GM21390 (cell line): ENCODE data around the gene FEV.
A peak's percentile ranks its signal among the peaks of the same experiment; 100 is the strongest.

Experiments
- ATAC-seq: cut with Tn5 transposase; IDR thresholded peaks from one replicate; pipeline ENCODE4 v1.9.1; 2021; ENCODE audit not compliant: unreplicated experiment

Gene FEV

GRCh38 chr2:219017201-219017931 lies 32.4 kb upstream of the FEV start:
- no peak for ATAC-seq

- no peak for ATAC-seq
Measured at GRCh38 chr2:219016721-219017120, 31.7 kb upstream of the FEV start.

GRCh38 chr2:219010873-219011272 lies 25.9 kb upstream of the FEV start:
- no peak for ATAC-seq

DNA sequence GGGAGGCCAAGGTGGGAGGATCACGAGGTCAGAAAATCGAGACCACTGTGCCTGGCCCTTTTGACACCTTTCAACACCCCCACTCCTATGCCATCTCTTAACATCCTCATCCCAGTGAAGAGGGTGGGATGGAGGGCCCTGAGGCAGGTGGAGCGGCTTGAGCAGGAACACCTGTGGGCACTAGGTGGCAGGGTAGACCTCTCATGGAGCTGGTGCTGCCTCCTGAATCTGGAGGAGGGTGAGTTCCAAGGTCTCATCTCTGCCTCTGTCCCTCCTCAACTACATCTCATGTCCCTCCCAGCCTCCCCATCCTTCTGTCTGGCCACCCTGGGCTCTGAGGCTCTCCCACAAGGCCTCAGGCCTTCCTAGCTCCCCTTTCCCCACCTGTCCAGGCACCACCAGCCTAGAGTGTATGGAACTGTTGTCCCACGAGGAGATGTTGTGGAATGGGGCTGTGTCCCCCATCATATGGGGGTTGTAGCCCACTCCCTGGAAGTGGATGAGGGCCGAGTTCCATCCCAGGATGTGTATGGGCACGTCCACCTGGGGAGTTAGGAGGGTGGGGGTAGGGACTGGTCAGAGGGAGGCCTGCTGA lies 25.3 kb upstream of the FEV start:
- no peak for ATAC-seq

GRCh38 chr2:219009294-219009693 lies 24.3 kb upstream of the FEV start:
- ATAC-seq, result no peak

- ATAC-seq, result no peak
Measured at GRCh38 chr2:219003979-219004378, 19.0 kb upstream of the FEV start.

DNA sequence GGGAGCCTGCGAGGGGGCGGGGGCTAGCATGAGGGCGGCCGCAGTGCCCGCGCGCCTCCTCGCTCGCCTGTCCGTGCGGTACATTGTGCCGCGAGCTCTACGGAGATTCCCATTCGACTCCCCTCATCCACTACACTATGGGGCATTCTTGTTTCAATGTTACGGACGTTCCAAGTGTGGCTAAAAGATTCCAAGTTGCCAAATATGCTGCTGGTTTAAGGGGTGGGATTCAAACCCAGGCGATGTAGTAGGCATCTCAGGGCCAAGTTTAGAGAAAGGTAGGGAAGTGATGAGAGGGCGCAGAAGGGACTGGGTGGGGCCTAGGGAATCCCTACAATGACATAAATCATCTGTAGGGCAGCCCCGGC lies 18.3 kb upstream of the FEV start:
- ATAC-seq, result no peak

DNA sequence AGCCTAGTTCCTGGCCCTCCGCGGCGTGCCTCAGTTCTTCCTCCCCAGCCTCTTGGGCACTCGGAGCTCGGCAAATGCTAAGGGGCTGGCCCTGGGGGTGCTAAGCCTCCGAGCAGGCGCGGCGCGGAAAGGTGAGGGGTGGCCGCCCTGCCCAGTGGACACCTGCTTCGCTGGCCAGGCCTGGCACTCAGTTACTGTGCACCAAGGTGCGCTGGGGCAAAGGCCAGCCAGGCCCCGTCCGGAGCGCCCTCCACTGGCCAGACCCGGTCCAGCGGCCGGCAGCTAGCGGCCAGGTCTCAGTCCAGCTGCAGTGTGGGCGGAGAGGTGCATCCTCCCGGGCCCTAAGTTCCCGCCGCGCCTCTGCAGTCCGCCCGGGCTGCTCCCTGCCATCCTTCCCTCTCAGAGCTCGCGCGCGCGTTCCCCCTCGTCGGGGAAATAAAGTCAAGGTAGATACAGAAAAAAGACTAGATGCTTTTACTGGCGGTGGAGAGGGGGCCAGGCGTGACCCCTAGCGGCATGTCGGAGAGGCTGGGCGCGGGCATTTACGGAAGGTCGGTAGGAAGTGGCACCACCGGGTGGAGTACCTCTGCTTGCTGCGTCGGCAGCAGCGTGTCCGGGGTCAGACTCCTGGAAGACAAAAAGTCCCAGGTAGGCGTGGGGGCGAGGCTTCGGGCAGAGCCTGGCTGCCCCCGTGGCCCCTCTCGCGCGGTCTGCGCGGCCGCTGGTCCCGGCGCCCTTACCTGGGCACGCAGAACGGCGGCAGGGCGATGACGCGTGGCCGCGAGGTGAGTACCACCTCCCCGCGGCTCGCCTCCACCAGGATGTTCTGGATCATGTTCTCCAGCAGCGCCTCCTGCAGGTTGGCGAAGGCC lies 17.6 kb upstream of the FEV start:
- no peak for ATAC-seq

DNA sequence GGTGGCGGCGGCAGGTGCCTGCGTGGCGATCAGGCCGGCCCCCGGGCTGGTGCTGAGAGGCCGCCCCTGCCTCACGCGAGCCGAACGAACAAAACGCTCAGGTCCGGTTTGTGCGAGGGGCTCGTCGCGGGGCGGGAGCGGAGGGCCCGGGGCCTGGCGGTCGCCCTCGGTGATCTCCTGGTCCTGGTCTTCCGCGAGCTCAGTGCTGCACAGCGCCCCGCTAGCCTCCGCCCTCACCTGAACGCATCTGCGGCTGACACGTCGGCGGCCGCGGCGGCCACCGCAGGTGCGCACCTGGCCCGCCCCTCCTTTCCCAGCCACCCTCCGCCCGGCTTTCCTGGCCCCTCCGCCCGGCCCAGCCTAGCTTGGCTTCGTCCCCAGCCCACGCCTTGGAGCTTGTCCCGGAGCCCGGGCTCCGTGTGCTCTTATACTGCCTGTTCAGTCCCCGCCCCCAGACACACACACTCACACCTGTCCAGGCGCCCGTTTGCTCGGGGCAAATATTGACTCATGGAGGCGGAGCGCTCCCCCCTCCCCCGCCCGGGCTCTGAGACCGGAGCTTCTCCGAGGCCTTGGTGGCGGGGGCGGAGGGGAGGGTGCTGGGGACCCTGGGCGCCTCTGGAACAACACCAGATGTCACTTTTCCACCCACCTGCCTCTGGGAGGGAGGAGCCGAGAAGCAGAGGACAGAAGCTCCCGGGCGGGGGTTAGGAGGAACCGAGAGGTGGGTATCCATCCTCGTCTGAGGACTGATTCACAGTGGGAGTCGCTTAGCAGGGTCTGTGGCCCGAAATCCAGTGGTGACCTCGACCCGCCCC lies 16.8 kb upstream of the FEV start:
- no peak for ATAC-seq

DNA sequence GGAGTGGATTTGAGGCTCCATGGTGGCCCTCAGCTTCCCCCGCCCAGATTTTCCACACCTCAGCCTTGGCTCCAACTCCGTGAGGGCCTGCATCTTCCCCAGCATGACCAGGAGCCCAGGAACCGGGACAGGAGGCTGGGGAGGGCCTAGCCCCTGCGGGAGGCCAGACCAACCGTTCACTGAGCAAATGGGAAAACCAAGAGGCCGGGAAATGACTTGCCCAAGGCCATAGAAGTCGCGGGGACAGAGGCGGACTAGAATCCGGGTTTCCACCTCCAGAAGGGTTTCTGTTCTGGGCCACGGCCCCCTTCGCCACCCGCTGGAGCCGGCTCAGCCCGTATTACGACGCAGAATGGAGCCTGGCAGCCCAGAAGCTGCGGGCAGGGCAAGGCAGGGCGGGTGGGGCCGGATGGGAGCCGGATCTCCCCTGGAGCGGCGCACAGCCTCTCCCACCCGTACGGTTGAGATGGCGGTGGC lies 16.2 kb upstream of the FEV start:
- no peak for ATAC-seq

GRCh38 chr2:219000569-219000960 lies 15.6 kb upstream of the FEV start:
- no peak for ATAC-seq

- ATAC-seq, result no peak
Measured at GRCh38 chr2:218999881-219000568, 15.0 kb upstream of the FEV start.

DNA sequence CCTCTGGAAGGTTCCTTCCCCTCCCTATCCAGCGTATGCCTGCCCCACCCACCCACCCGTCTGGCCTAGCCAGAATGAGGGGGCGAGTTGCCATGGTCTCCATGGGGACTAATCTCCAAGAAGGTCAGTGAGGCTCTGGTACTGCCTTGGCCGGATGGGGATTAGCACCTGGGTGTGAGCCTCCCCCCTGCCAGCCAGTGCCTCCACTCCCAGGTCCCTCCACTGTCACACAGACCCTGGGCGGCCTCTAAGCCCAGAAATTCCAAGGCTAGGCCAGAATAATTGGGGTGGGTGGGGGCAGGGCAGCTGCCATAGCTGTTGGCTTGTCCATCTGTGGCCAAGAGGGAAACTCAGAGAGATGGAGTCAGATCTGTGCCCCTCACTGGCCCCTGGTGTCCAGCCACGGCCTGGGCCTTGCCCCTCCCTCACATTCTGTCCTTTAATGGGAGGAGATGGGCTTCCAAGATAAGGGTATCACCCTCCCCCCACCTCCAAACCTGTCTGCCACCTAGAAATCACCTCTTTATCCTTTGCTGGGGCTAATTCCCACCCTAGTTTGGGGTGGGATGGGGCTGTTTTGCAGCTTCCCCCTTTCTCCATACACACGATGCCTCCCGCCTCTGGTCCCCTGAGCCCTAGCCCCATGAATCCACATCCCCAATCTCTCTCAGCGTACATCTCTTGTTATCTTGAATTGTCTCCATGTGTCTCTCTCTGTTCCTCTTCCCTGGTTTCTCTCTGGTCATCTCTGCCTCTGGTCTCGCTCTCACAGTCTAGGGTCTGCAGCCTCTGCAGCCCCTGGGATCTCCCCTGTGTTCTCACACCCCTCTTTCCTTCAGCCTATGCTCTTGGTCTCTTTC lies 14.3 kb upstream of the FEV start:
- ATAC-seq, result no peak

DNA sequence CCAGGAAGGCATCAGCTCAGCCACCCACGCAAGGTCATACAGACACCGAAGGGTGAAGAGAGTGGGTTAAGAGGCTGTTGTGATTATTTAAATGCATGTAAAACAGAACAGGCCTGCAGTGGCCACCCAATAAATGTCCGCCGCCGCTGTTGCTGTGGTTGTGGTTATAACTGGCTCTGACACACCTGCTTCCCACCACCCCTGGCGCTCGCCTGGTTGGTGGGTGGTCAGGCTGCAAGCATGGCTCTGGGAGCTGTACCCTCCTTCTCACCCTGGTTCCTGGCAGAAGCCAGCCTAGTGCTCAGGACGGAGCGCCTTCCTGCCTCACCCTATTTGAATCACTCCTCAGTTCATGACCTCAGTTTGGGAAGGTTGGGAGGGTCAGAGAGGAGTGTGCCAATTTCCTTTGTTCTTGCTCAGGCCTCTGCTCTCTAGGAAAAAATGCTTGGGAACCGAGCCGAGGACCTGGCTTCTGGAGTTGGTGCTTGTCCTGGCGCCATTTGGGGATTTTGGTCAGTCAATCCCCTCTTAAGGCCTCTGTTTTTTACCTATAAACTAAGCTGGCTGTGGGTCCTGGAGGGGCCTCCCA lies 13.5 kb upstream of the FEV start:
- ATAC-seq, result no peak

DNA sequence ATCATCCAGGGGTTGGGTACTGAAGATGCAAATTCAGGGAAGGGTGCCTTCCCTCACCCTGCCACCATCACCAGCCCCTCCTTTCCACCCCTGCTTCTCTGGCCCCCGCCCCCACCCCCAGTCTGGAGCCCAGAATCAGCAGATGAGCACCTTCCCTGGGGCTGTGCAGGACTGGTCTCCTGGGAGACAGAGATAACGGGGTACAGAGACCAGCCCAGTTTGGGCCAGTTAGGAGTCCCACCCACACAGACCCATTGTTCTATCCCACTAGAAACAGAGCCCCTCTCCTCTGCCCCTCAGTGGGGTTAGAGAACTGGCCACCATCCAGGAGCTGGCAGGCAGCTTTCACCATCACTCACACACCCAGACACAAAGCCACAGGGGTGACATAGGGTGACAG lies 12.7 kb upstream of the FEV start:
- ATAC-seq, result no peak

- ATAC-seq, result no peak
Measured at GRCh38 chr2:218996937-218997336, 12.0 kb upstream of the FEV start.

- peak; percentile 70 for ATAC-seq
Measured at GRCh38 chr2:218995972-218996711, 11.2 kb upstream of the FEV start.

GRCh38 chr2:218995561-218995960 lies 10.6 kb upstream of the FEV start:
- ATAC-seq, result no peak
